ENCODE data around the gene CDC42SE2.
"Not testable (repeated sequence)": the region's sequence is repeated elsewhere in the genome, so short reads cannot be mapped to it uniquely, and the experiment has no call there.

- TF ChIP-seq POLR2A (IDR thresholded peaks at IDR 0.05; ENCODE audit: extremely low read depth, insufficient read length) = not testable (repeated sequence)
- TF ChIP-seq, protein P1, sequence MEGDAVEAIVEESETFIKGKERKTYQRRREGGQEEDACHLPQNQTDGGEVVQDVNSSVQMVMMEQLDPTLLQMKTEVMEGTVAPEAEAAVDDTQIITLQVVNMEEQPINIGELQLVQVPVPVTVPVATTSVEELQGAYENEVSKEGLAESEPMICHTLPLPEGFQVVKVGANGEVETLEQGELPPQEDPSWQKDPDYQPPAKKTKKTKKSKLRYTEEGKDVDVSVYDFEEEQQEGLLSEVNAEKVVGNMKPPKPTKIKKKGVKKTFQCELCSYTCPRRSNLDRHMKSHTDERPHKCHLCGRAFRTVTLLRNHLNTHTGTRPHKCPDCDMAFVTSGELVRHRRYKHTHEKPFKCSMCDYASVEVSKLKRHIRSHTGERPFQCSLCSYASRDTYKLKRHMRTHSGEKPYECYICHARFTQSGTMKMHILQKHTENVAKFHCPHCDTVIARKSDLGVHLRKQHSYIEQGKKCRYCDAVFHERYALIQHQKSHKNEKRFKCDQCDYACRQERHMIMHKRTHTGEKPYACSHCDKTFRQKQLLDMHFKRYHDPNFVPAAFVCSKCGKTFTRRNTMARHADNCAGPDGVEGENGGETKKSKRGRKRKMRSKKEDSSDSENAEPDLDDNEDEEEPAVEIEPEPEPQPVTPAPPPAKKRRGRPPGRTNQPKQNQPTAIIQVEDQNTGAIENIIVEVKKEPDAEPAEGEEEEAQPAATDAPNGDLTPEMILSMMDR (IDR thresholded peaks at IDR 0.05; ENCODE audit: low read depth, low read length) = not testable (repeated sequence)
- TF ChIP-seq, protein P2, sequence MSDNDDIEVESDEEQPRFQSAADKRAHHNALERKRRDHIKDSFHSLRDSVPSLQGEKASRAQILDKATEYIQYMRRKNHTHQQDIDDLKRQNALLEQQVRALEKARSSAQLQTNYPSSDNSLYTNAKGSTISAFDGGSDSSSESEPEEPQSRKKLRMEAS (IDR thresholded peaks at IDR 0.05; ENCODE audit: low read depth, low read length) = not testable (repeated sequence)
These were observed 8.0 kb downstream of the CDC42SE2 start for GRCh38 chr5:131271888-131272287.

Data from NB4 (cell line).